Measurements from ENCODE around the gene ZNF710. TPM values are rescaled to one million over a fixed set of nuclear protein-coding genes. Genes with fewer than 3 reads are reported as not detected.

The ZNF710 gene
- total RNA-seq, 1 experiment from 2014 or later = 27.3 TPM

DNA sequence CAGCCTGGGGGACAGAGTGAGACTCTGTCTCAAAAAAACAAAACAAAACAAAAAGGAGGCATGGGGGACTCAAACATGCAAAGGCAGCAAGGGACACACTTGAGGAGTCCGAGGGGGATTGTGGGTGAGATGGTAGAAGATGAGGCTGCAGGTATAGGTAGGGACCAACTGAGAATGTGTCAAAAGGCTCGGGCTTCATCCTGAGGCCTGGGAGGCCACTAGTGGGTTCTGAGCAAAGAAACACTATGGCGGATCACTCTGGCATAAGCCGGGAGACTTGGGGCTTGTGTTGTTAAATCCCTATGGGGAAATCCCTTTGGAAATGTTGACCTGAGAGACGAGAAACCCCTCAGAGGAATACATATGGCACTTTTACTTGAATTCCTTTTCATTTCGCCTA lies 21.2 kb downstream of the ZNF710 start:
- ChIA-PET CTCF (no interaction called here), POLR2A (ENCODE audit: low non-redundant PET) (no interaction called here)
- no peak for DNase-seq (ENCODE audit: low spot score)
- intact Hi-C loops (cut with micrococcal nuclease; ENCODE audit: unreplicated experiment) = no loop called here
- H3K4me3 ChIP-seq (ENCODE audit: low read depth, low read length, poor library complexity, severe bottlenecking) = no peak overlapping the region
- H3K4me1 ChIP-seq (ENCODE audit: insufficient read depth, low read length, poor library complexity, severe bottlenecking) = peaks cover 17% of the 10 kb centered on the region
- no peaks in the 10 kb centered on the region for H3K27me3 ChIP-seq (replicated peaks; ENCODE audit: insufficient read depth, low read depth, low read length, poor library complexity)
- H3K9me3 ChIP-seq (ENCODE audit: low read depth, low read length, poor library complexity, severe bottlenecking) = no peaks in the 10 kb centered on the region
- H3K36me3 ChIP-seq (ENCODE audit: insufficient read depth, low read length, poor library complexity, severe bottlenecking) = no peaks in the 10 kb centered on the region
- no peak overlapping the region for H3K27ac ChIP-seq (ENCODE audit: low read depth, low read length, poor library complexity, severe bottlenecking)
- BruUV-seq (replicated peaks) = no TSS peak
- TF ChIP-seq, protein P1, sequence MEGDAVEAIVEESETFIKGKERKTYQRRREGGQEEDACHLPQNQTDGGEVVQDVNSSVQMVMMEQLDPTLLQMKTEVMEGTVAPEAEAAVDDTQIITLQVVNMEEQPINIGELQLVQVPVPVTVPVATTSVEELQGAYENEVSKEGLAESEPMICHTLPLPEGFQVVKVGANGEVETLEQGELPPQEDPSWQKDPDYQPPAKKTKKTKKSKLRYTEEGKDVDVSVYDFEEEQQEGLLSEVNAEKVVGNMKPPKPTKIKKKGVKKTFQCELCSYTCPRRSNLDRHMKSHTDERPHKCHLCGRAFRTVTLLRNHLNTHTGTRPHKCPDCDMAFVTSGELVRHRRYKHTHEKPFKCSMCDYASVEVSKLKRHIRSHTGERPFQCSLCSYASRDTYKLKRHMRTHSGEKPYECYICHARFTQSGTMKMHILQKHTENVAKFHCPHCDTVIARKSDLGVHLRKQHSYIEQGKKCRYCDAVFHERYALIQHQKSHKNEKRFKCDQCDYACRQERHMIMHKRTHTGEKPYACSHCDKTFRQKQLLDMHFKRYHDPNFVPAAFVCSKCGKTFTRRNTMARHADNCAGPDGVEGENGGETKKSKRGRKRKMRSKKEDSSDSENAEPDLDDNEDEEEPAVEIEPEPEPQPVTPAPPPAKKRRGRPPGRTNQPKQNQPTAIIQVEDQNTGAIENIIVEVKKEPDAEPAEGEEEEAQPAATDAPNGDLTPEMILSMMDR (conservative IDR thresholded peaks at IDR 0.05; ENCODE audit: low read depth, low read length) = no peak
- no peak for TF ChIP-seq EZH2 (IDR thresholded peaks at IDR 0.05; ENCODE audit: borderline replicate concordance, low read depth, low read length, poor library complexity, severe bottlenecking)

DNA sequence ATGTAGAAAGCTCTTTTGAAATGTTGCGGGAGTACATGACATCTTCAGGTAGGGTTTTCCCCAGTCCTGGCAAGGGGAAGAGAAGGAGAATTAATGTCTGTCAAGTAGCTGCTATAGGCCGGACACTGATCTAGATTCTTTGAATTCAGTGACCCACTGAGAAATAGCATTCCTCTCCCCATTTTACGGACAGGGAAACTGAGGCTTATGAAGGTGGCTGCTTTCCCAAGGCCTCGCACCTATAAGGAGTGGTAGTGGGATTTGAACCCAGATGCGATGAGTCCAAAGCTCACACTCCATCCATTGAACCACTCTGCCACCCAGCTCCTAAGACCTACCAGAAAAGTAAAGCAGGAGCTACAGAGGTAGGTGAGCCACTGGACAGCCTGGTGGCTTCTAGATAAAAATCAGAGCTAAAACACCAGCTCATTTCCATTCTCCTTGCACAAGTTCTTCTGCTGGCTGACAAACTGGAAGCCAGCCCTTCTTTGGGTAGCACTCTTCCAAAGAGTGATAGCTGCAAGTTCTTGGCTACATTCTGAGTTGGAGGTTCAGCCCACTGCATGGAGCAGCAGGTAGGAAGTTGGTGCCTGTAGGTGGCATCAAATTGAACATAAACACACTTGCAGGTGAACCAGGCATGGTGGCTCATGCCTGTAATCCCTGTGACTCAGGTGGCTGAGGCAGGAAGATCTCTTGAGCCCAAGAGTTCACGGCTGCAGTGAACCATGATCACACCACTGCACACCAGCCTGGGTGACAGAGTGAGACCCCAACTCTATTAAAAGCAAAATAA lies 22.0 kb downstream of the ZNF710 start:
- intact Hi-C loops (cut with micrococcal nuclease; ENCODE audit: unreplicated experiment) = no loop called here
- ChIA-PET CTCF (no interaction called here), POLR2A (ENCODE audit: low non-redundant PET) (no interaction called here)

DNA sequence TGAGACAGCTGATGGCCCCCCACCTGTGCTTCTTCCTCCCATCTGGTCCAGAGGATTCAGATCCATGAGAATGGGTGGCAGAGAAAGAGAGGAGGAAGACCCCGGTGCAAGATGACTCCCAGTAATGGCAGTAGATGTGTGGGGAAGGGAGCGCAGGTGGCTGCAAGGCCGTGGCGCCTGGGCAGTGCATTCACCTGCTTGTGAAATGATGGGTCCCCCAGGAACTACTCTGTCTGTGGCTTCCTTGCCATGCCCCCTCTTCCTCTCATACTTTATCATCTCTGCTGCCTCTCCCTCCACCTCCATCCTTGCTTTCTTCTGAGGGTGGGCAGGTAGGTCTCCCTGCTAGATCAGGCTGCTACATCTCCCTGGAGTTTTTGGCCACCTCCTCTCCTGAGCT lies 23.3 kb downstream of the ZNF710 start:
- no peak overlapping the region for H3K27ac ChIP-seq (ENCODE audit: low read depth, low read length, poor library complexity, severe bottlenecking)
- BruUV-seq (replicated peaks) = no TSS peak
- H3K4me3 ChIP-seq (ENCODE audit: low read depth, low read length, poor library complexity, severe bottlenecking) = no peak overlapping the region
- TF ChIP-seq, protein P1 (conservative IDR thresholded peaks at IDR 0.05; ENCODE audit: low read depth, low read length) = no peak
- TF ChIP-seq EZH2 (IDR thresholded peaks at IDR 0.05; ENCODE audit: borderline replicate concordance, low read depth, low read length, poor library complexity, severe bottlenecking) = no peak
- H3K4me1 ChIP-seq (ENCODE audit: insufficient read depth, low read length, poor library complexity, severe bottlenecking) = peaks cover 12% of the 10 kb centered on the region
- H3K27me3 ChIP-seq (replicated peaks; ENCODE audit: insufficient read depth, low read depth, low read length, poor library complexity) = no peaks in the 10 kb centered on the region
- ChIA-PET POLR2A (ENCODE audit: low non-redundant PET) (no interaction called here), CTCF (no interaction called here)
- intact Hi-C loops (cut with micrococcal nuclease; ENCODE audit: unreplicated experiment) = no loop called here
- no peaks in the 10 kb centered on the region for H3K36me3 ChIP-seq (ENCODE audit: insufficient read depth, low read length, poor library complexity, severe bottlenecking)
- no peak for DNase-seq (ENCODE audit: low spot score)
- no peaks in the 10 kb centered on the region for H3K9me3 ChIP-seq (ENCODE audit: low read depth, low read length, poor library complexity, severe bottlenecking)

More for the DNA sequence above, 22.0 kb downstream of the ZNF710 start:
- Histone ChIP-seq H3K27me3 (replicated peaks; ENCODE audit: insufficient read depth, low read depth, low read length, poor library complexity) (no peaks in the 10 kb centered on the region), H3K4me3 (ENCODE audit: low read depth, low read length, poor library complexity, severe bottlenecking) (no peak overlapping the region), H3K4me1 (ENCODE audit: insufficient read depth, low read length, poor library complexity, severe bottlenecking) (peaks cover 17% of the 10 kb centered on the region), H3K27ac (ENCODE audit: low read depth, low read length, poor library complexity, severe bottlenecking) (no peak overlapping the region), H3K36me3 (ENCODE audit: insufficient read depth, low read length, poor library complexity, severe bottlenecking) (no peaks in the 10 kb centered on the region), H3K9me3 (ENCODE audit: low read depth, low read length, poor library complexity, severe bottlenecking) (no peaks in the 10 kb centered on the region)
- no peak for DNase-seq (ENCODE audit: low spot score)
- TF ChIP-seq, protein P1 (conservative IDR thresholded peaks at IDR 0.05; ENCODE audit: low read depth, low read length) = no peak
- TF ChIP-seq EZH2 (IDR thresholded peaks at IDR 0.05; ENCODE audit: borderline replicate concordance, low read depth, low read length, poor library complexity, severe bottlenecking) = no peak
- no TSS peak for BruUV-seq (replicated peaks)

All from A673 (cell line).